Adipocyte (in vitro differentiated cells): Measurements from ENCODE around the gene MINDY2.

Source experiments
- DNase-seq: peaks from one replicate; pipeline ENCODE4 v3.0.0-alpha.2; 2015; ENCODE audit warnings: low read depth
- H3K27me3 ChIP-seq: replicated peaks from 2 replicates; pipeline ENCODE4 v1.7.0; 2013; ENCODE audit warnings: mild to moderate bottlenecking, low read length, moderate library complexity; ENCODE audit not compliant: control insufficient read depth, insufficient read depth
- H3K36me3 ChIP-seq: 2 replicates; pipeline ENCODE4 v1.7.0; 2013; ENCODE audit warnings: low read length, mild to moderate bottlenecking, moderate library complexity; ENCODE audit not compliant: control insufficient read depth, insufficient read depth, severe bottlenecking
- H3K4me1 ChIP-seq: 2 replicates; pipeline ENCODE4 v1.7.0; 2013; ENCODE audit warnings: mild to moderate bottlenecking, low read length, moderate library complexity; ENCODE audit not compliant: control insufficient read depth, insufficient read depth
- H3K4me3 ChIP-seq: 2 replicates; pipeline ENCODE4 v1.7.0; 2013; ENCODE audit warnings: mild to moderate bottlenecking, low read length, moderate library complexity
- H3K9ac ChIP-seq: 2 replicates; pipeline ENCODE4 v1.7.0; 2013; ENCODE audit warnings: mild to moderate bottlenecking, low read length, moderate library complexity
- H3K9me3 ChIP-seq: 2 replicates; pipeline ENCODE4 v1.7.0; 2013; ENCODE audit warnings: mild to moderate bottlenecking, low read length, moderate library complexity; ENCODE audit not compliant: control insufficient read depth

The MINDY2 gene

GRCh38 chr15:58741032-58741431 lies 30.1 kb upstream of the MINDY2 start:
- Histone ChIP-seq H3K4me1 (peaks cover 24% of the 10 kb centered on the region), H3K27me3 (no peaks in the 10 kb centered on the region), H3K4me3 (no peak overlapping the region), H3K9me3 (no peaks in the 10 kb centered on the region), H3K36me3 (no peaks in the 10 kb centered on the region), H3K9ac (no peak overlapping the region)
- DNase-seq, result no peak

GRCh38 chr15:58742022-58742813 lies 28.9 kb upstream of the MINDY2 start:
- Histone ChIP-seq H3K9me3 (no peaks in the 10 kb centered on the region), H3K27me3 (no peaks in the 10 kb centered on the region), H3K36me3 (no peaks in the 10 kb centered on the region), H3K9ac (no peak overlapping the region), H3K4me1 (peaks cover 34% of the 10 kb centered on the region), H3K4me3 (no peak overlapping the region)
- DNase-seq, result no peak

GRCh38 chr15:58742819-58743502 lies 28.1 kb upstream of the MINDY2 start:
- H3K4me1 ChIP-seq, result peaks cover 33% of the 10 kb centered on the region
- no peak for DNase-seq
- no peaks in the 10 kb centered on the region for H3K36me3 ChIP-seq
- no peak overlapping the region for H3K9ac ChIP-seq
- no peaks in the 10 kb centered on the region for H3K27me3 ChIP-seq
- no peaks in the 10 kb centered on the region for H3K9me3 ChIP-seq
- H3K4me3 ChIP-seq, result no peak overlapping the region

GRCh38 chr15:58746174-58746573 lies 24.9 kb upstream of the MINDY2 start:
- Histone ChIP-seq H3K36me3 (no peaks in the 10 kb centered on the region), H3K4me1 (peaks cover 27% of the 10 kb centered on the region), H3K4me3 (peak overlapping the region; percentile 99), H3K9ac (no peak overlapping the region), H3K9me3 (no peaks in the 10 kb centered on the region), H3K27me3 (no peaks in the 10 kb centered on the region)
- DNase-seq, result no peak

GRCh38 chr15:58748040-58748851 lies 22.9 kb upstream of the MINDY2 start:
- H3K9ac ChIP-seq, result peak overlapping the region; percentile 97
- no peaks in the 10 kb centered on the region for H3K36me3 ChIP-seq
- H3K4me1 ChIP-seq, result peaks cover 27% of the 10 kb centered on the region
- H3K27me3 ChIP-seq, result no peaks in the 10 kb centered on the region
- no peaks in the 10 kb centered on the region for H3K9me3 ChIP-seq
- peak; percentile 54 for DNase-seq
- H3K4me3 ChIP-seq, result peak overlapping the region; percentile 99

- Histone ChIP-seq H3K36me3 (no peaks in the 10 kb centered on the region), H3K27me3 (no peaks in the 10 kb centered on the region), H3K9ac (peak overlapping the region; percentile 97), H3K4me3 (peak overlapping the region; percentile 99), H3K9me3 (no peaks in the 10 kb centered on the region), H3K4me1 (peaks cover 27% of the 10 kb centered on the region)
- DNase-seq, result peak; percentile 74
Observed at GRCh38 chr15:58748852-58749531, 22.1 kb upstream of the MINDY2 start.

GRCh38 chr15:58749532-58750337 lies 21.4 kb upstream of the MINDY2 start, which contains the start of gene ADAM10:
TSS of gene ADAM10 (minus strand) at chr15:58749707. CDS start at chr15:58749534, 173 bp downstream.
- Histone ChIP-seq H3K4me3 (peak within 1 kb of the TSS; percentile 99), H3K27me3 (no peaks in the 10 kb centered on the region), H3K9ac (peak within 1 kb of the TSS; percentile 97)

GRCh38 chr15:58752716-58753115 lies 18.4 kb upstream of the MINDY2 start:
- H3K27me3 ChIP-seq, result no peaks in the 10 kb centered on the region
- no peak overlapping the region for H3K9ac ChIP-seq
- DNase-seq, result no peak
- no peak overlapping the region for H3K4me3 ChIP-seq
- no peaks in the 10 kb centered on the region for H3K9me3 ChIP-seq
- H3K36me3 ChIP-seq, result no peaks in the 10 kb centered on the region
- peaks cover 6% of the 10 kb centered on the region for H3K4me1 ChIP-seq

More at GRCh38 chr15:58749532-58750337, 21.4 kb upstream of the MINDY2 start, which contains the start of gene ADAM10:
- DNase-seq, result peak; percentile 99
- Histone ChIP-seq H3K4me1 (peaks cover 27% of the 10 kb centered on the region), H3K9me3 (no peaks in the 10 kb centered on the region), H3K36me3 (no peaks in the 10 kb centered on the region)

GRCh38 chr15:58755350-58755749 lies 15.8 kb upstream of the MINDY2 start:
- DNase-seq, result no peak
- no peaks in the 10 kb centered on the region for H3K27me3 ChIP-seq
- no peak overlapping the region for H3K9ac ChIP-seq
- no peaks in the 10 kb centered on the region for H3K9me3 ChIP-seq
- H3K4me1 ChIP-seq, result peaks cover 5% of the 10 kb centered on the region
- no peaks in the 10 kb centered on the region for H3K36me3 ChIP-seq
- H3K4me3 ChIP-seq, result no peak overlapping the region

GRCh38 chr15:58755956-58756355 lies 15.1 kb upstream of the MINDY2 start:
- Histone ChIP-seq H3K9me3 (no peaks in the 10 kb centered on the region), H3K27me3 (no peaks in the 10 kb centered on the region), H3K4me3 (no peak overlapping the region), H3K4me1 (no peaks in the 10 kb centered on the region), H3K9ac (no peak overlapping the region), H3K36me3 (no peaks in the 10 kb centered on the region)
- DNase-seq, result no peak
